COR-L47 (cell line): ENCODE measurements around the gene ABR.
"Not testable (repeated sequence)": the region's sequence is repeated elsewhere in the genome, so short reads cannot be mapped to it uniquely, and the experiment has no call there.

Source experiments
- DNase-seq: peaks from one replicate; lab custom pipeline; 2025; lab: John Stamatoyannopoulos, UW

Gene ABR

DNA sequence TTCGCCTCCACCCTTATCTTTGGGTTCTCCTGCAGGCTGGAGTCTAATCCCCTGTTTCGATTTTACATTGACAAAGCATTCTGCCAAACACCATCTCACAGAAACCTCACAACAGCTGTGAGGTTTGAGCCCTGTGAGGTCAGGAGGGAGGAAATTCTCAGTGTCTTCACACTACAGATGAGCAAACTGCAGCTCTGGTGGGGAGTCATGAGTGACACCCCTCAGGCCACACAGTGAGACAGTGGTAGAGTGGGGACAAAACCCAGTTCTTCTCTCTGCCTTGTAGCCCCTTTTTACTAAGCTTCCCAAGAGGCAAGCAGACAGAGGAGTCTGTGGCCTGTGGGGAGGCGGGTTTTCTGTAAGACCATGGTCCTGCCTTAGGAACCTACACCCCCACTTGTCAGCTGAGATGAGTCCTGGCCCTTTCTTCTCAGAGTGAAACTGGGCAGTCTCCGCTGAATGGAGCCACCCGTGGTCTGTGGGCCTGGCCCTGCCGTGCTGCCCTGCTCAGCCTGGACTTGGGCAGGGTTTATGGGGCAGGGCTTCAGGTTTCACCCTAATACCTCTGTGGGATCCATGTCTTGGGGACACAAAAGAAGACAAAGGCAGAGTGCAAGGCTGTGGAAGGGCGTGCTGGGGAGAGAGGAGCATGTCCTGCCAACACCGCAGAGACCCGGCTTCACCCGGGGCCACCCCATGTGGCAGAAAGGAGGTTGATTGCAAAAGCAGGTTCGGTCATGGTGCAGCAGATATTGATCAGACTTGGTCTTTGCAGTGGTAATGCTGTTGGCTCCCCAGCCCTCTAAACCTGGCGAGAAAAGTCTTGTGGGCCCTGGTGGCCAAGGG, 59.0 kb downstream of the ABR start:
- DNase-seq = no peak

DNA sequence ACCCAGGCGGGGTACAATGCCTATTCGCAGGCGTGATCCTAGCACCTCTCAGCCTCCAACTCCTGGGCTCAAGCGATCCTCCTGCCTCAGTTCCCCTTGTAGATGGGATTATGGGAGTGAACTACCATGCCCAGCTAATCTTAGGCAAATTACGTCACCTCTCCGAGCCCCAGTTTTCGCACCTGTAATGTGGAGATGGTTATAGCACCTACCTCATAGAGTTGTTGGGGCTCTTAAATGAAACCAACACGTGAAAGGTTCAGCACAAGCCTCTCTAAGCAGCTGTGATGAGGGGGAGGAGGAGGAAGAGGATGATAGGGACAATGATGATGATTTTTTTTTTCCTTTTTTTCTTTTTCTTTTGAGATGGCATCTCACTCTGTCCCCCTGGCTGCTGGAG, 59.9 kb downstream of the ABR start:
- DNase-seq = no peak

DNA sequence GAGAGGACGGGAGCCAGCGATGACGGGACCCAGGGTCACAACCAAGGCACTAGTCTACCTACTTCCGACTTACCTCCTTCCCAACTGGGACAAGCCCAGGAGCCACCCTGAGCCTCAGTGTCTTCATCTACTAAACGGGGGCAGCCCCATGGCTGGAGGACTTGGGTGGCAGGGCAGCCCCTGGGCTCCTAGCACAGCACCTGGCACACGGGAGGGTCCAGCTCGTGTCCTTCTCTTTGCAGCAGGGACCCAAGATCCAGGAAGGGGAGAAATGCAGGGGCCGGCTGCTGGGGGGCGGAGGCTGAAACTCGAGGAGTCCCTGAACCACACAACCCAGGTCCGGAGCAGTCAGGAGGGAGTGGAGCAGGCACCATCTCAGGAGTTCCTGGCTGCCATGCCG, 63.2 kb downstream of the ABR start:
- DNase-seq = no peak

- no peak for DNase-seq
These were observed 66.9 kb downstream of the ABR start for GRCh38 chr17:1112875-1113274.

DNA sequence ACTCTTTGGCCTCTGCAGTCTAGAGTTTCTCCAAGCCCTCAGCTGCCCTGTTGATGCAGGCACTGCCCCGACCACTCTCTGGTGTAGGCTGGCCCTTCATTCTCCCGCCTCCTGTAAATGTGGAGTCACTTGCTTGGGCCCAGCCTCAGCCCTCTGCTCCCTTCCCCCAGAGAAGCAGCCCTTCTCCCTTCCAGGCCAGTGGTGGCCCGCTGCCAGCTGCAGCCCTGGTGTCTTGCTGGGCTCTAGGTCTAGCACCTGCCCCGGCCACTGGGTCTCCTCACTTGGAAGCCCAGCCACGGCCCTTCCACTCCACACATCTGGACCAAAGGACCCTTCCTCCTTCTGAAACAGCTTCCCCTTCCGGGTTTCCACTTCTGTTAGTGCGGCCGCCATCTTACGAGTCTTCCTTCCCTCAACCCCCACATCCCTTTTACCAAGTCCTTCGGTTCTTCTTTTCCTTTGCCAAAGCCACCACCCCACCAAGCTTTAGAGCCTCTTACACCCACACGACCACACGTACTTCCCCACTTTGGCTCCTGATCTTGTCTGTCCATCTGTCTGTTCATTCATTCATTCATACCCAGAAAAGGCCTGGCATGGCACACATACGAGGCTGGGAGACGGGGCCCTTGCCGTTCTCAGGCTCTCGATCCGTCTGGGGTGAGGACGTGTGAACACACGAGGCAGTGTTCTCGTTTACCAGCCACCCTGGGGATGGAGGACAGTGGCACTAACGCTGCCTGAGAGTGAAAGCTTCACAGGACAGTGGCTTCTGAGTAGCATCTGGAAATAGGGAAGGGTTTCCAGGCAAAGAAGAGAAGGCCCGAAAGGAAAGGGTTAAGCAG, 68.0 kb downstream of the ABR start:
- no peak for DNase-seq

- no peak for DNase-seq
These were observed 68.8 kb downstream of the ABR start for GRCh38 chr17:1110862-1111598.

DNA sequence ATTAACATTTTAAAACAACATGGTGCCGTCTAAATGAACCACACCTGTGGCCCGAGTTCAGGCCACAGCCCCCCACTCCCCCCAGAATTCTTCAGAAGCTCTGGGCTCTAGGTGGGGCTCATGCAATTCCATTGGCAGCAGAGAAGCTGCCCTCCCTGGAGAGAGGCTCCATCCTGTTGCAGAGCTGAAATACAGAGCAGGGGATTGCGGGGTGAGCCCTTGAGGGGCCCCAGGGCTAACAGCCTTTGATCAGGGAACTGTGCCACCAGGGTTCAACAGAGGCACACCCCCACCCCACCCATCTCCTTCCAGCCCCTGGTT, 69.3 kb downstream of the ABR start:
- DNase-seq = no peak

DNA sequence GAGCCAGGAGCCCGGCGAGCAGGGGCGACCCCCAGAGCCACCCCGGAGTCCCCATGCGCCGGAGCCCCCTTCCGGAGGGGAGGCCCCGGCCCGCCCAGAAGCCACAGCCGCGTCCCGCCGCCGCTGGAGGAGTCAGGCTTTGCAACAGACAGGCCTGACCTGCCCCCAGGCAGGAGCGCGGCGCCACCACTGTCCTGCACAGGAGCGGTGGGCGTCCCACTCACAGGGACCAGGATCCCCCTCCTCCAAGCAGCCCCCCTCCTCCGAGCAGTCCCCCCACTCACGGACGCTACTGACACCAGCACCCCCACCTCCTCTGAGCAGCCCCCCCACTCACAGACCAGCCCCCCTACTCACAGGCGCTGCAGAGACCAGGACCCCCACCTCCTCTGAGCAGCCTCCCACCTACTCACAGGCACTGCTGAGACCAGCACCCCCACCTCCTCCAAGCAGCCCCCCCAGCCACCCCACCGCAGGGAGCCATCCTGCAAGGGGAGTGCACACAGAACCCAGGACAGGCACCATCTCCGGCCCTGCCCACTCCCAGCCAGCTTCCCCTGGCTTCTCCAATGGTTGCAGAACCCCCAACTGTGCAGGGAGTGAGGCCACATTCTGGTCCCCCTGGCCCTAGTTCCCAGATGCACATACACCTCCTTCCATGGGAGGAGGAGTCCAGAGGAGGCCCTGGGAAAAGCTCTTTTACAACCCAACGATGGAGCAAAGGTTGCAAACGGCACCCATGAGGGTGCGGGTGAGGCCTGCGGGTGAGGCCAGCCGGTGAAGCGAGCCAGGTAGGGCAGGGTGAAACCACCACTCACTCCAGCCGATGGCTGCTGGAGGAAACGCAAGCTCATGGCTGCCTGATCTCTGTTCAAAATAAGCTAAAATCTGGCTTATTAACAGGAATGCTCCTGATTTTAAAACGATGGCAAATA, 69.9 kb downstream of the ABR start:
- DNase-seq = no peak

GRCh38 chr17:1108765-1109605, 70.8 kb downstream of the ABR start:
- DNase-seq = no peak

- DNase-seq = no peak
These were observed 71.4 kb downstream of the ABR start for GRCh38 chr17:1108478-1108764.

- DNase-seq = no peak
These were observed 71.9 kb downstream of the ABR start for GRCh38 chr17:1107777-1108477.

DNA sequence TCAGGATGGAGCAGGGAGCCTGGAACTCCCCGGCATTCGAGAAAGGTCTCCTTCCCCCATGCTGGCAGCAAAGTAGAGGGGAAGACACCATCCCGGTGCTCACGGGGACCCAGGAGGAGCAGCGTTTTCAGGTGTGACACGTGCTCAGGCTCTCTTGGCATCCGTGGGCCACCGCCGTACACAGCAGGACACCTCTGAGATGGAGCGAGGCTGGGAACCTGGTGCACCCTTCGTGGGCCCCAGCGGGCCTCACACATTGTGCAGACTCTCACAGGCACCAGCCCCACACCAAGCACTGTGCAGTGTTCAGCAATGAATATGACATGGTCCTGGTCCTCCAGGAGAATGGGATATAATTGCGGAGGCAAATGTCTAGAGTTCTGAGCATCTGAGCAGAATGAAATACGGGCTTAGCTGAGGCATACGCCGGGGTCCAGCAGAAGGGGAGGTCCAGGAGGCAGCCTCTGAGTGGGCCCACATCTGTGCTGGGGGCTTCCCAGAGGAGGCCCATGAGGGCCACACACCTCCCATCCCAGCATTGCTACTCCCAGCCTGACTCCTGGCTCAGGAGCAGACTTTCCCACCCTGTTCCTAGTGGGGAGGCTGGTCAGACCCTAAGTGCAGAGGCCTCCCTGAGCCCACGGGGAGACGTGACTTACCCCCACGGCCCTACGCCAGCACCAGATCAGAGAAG, 72.6 kb downstream of the ABR start:
- no peak for DNase-seq

DNA sequence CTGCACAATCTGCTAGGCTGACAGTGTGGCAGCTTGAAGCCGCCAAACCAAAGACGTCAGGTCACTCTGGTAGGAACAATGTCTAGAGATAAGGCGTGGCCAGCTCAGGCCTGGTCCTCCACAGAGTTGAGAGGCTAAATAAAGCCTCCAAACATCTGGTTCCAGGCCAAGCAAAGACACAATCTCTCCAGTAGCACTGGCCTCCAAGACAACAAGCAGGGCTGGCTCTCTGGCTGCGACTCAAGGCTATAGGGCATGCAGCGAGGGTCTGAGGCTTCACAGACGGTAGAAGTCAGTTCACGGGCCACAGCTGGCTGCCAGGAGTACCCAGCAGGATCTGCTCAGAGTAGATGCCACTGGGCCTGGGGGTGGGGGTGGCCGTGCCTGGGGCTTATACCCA, 75.6 kb downstream of the ABR start:
- no peak for DNase-seq

DNA sequence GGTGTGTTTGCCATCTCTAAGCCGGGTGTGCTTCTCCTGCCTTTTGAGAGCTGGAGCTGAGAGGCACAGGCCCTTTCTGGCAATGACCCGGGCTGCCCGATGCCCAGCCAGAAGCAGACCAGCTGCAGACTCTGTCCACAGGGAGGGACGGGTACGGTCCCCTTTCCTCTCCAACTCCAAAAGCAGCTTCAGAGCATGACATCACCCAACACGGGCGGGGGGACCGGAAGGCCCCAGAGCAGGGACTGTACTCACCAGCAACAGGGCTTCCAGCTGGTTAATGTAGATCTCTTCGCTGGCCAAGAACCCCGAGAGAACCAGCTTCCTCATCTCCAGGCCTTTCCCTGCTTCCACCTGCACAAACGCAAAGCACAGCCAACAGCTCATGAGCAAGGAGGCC, 79.4 kb downstream of the ABR start:
- no peak for DNase-seq

- DNase-seq = no peak
These were observed 80.5 kb downstream of the ABR start for GRCh38 chr17:1099242-1099641.

DNA sequence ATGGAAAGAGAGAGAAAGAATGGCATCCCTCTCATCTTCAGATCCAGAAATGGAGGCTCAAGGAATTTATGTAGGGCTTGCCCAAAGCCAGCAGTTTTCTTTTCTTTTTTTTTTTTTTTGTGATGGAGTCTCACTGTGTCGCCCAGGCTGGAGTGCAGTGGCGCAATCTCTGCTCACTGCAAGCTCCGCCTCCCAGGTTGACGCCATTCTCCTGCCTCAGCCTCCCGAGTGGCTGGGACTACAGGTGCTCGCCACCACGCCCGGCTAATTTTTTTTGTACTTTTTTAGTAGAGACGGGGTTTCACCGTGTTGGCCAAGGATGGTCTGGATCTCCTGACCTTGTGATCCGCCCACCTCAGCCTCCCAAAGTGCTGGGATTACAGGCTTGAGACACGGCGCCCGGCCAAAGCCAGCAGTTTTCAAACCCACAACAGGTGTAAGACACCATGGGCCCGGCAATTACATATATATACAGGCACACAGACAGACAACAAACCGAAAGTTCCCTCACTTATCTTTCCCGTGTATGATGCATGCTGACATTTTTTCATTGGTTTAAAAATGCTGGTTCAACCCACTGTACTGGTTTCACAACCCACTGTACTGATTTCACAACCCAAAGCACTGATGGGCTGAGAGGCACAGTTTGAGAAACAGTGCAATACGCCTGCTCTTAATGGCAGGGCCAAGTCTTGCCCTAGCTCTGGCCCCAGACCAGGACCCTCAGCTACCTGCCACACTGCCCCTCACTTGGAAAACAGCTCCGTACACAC, 81.6 kb downstream of the ABR start:
- DNase-seq = not testable (repeated sequence)

DNA sequence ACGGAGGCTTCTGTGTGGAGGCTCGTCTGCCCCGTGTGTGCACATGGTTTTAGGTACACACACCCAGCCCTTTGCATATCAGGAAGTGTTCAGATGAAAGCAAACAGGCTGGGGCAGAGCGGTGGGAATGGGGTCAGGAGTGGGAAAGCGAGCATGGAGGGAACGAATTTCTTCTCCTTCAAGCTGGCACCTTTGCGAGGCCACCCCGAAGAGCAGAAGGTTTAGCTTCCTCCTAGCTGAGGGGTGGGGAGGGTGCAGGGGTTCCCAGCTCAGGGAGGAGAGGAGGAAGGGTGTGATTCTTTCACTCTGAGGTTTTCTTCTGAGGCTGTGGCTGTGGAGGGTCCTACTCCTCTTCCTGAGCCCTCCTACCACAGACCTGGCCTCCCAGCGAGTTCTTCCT, 83.6 kb downstream of the ABR start:
- DNase-seq = no peak

GRCh38 chr17:1095853-1096173, 84.0 kb downstream of the ABR start:
- DNase-seq = no peak
